Heart left ventricle (tissue), 16 donors: ENCODE data around the gene PHOX2B. TPM values are rescaled to one million over a fixed set of nuclear protein-coding genes. Genes with fewer than 3 reads are reported as not detected.
"Not testable (repeated sequence)": the region's sequence is repeated elsewhere in the genome, so short reads cannot be mapped to it uniquely, and the experiment has no call there.

Experiments
- ATAC-seq, 4 donors: fragments of 200-7000 bp; cut with Tn5 transposase; one replicate each; pipeline ENCODE4 v1.9.1; 2020 to 2022; ENCODE audit warnings: moderate library complexity in 4 of 4, mild to moderate bottlenecking in 3 of 4, moderate number of reproducible peaks in 1 of 4
- DNase-seq, 5 donors: peaks; one replicate each; pipeline ENCODE4 v3.0.0-alpha.2; 2020
- H3K27ac ChIP-seq, 12 donors: fragments of 200-600 bp; sonication (generic) in 4 of 12; one replicate each; pipeline versions ENCODE4 v1.5.0 to v1.8.0; 2016 to 2022; ENCODE audit warnings: mild to moderate bottlenecking in 2 of 12
- H3K27me3 ChIP-seq, 9 donors: fragments of 200-600 bp; sonication (generic) in 2 of 9; one replicate each; pipeline versions ENCODE4 v1.5.1 to v1.8.0; 2016 to 2022; ENCODE audit warnings: mild to moderate bottlenecking in 3 of 9
- H3K36me3 ChIP-seq, 9 donors: fragments of 200-600 bp; sonication (generic) in 2 of 9; one replicate each; pipeline versions ENCODE4 v1.5.0 to v1.8.0; 2018 to 2022; ENCODE audit warnings: mild to moderate bottlenecking in 2 of 9
- H3K4me1 ChIP-seq, 12 donors: fragments of 200-600 bp; sonication (generic) in 4 of 12; one replicate each; pipeline versions ENCODE4 v1.5.0 to v1.8.0; 2016 to 2022; ENCODE audit warnings: mild to moderate bottlenecking in 3 of 12
- H3K4me3 ChIP-seq, 12 donors: fragments of 200-600 bp; sonication (generic) in 4 of 12; one replicate each; pipeline versions ENCODE4 v1.5.0 to v1.8.0; 2017 to 2022; ENCODE audit warnings: mild to moderate bottlenecking in 9 of 12, moderate library complexity in 4 of 12
- H3K9me3 ChIP-seq, 12 donors: fragments of 200-600 bp; sonication (generic) in 4 of 12; one replicate each; pipeline versions ENCODE4 v1.5.0 to v1.8.0; 2016 to 2022; ENCODE audit warnings: mild to moderate bottlenecking in 1 of 12
- CTCF ChIP-seq, 12 donors: fragments of 200-600 bp; sonication (generic) in 4 of 12; IDR thresholded peaks; one replicate each; pipeline versions ENCODE4 v1.5.0 to v1.8.0; 2018 to 2022; ENCODE audit warnings: antibody characterized with exemption in 12 of 12, mild to moderate bottlenecking in 5 of 12
- POLR2A ChIP-seq, 2 donors: fragments of 450-650 bp; IDR thresholded peaks; one replicate each; pipeline ENCODE4 v1.6.1; 2017; ENCODE audit warnings: antibody characterized with exemption in 2 of 2, mild to moderate bottlenecking in 2 of 2, moderate library complexity in 2 of 2
- WGBS, 4 donors: extraction: QIAGEN DNeasy Blood & Tissue Kit in 2 of 4; methylation state at CpG; one replicate each; pipeline versions ENCODE4 v1.1.5 to v1.1.7; 2013 to 2018; 5-methylcytosine and 5-hydroxymethylcytosine counted together
- intact Hi-C, 10 donors: fragments of 100-400 bp; cut with DNase I; formaldehyde crosslinking; loops; one replicate each; pipeline versions ENCODE4 v1.11.1 to v1.14.2; 2022
- polyA plus RNA-seq, 2 donors: library from polyadenylated mRNA; stranded (reverse); fragments of 200-250 nt; gene quantifications; one replicate each; pipeline ENCODE4 v1.2.3, GENCODE V29; 2013
- total RNA-seq, 9 donors: library from RNA; depleted of rRNA in 2 of 9; stranded (reverse); fragments of >200 nt in 2 of 9; fragmentation: NEBNext Ultra II Directional in 3 of 9; extraction: Animal tissue kit (Norgen Biotek cat#: 25700) in 3 of 9; gene quantifications; one replicate each; pipeline versions ENCODE4 v1.1.0 to v1.2.4, GENCODE V29; 2016 to 2023
- donor health status: ischemic (EF 13 %, LVEDD 7.1; RV severe dilation, severe dysfunction).
- donor health status: healthy with polysubstance abuse.
- donor health status: DM: no; HTN: yes; CAD: no.
- donor health status: DM: no; HTN: no; CAD: no.
- donor health status: ischemic (EF 25% LVEDD 6.9; RV normal size, moderate dysfunction).
- donor health status: ischemic (EF 25% LVEDD 5.7; RV mildly dilated, moderate dysfunction).
- donor health status: healthy.
- donor health status: DM: yes; HTN: yes; CAD: no.
- donor health status: ischemic (EF 35%, LVEDD 5.7; RV mildly dilated, moderate dysfunction).
- donor health status: nonischemic (EF 11% LVEDD 7.7; RV severe dilation, severe dysfunction).
- donor health status: DM: yes; HTN: yes; CAD: no.
- donor health status: PGD.
- donor health status: ischemic (EF 29% LVEDD 5.4; RV normal size, mild dysfunction).
- donor health status: nonischemic (EF 23%, LVEDD 6.1; RV moderate dilation, normal function).

The PHOX2B gene
- total and polyA plus RNA-seq, 11 donors: not detected

GRCh38 chr4:41746025-41746439, 2.5 kb downstream of the PHOX2B start:
- H3K36me3 ChIP-seq: no peaks in the 10 kb centered on the region
- WGBS, 4 donors: 2 to 8% (median 3%) methylated on average over 20 to 36 of the region's 36 CpGs
- ATAC-seq: no peak
- H3K27me3 ChIP-seq: peaks cover 45 to 99% (median 82%) of the 10 kb centered on the region in 9 donors
- no peak for DNase-seq
- H3K4me3 ChIP-seq: peak overlapping the region in 2 of 12 donors; percentile 3 to 4
- peaks cover 0 to 3% (median 0%) of the 10 kb centered on the region in 12 donors for H3K9me3 ChIP-seq
- TF ChIP-seq POLR2A (IDR thresholded peaks at IDR 0.05) (no peak), CTCF (IDR thresholded peaks at IDR 0.05) (no peak)
- H3K27ac ChIP-seq: no peak overlapping the region
- H3K4me1 ChIP-seq: peaks cover 0 to 25% (median 0%) of the 10 kb centered on the region in 12 donors
- intact Hi-C loops: no loop called here

GRCh38 chr4:41745292-41746024, 3.1 kb downstream of the PHOX2B start:
- WGBS, 4 donors: 4 to 6% (median 5%) methylated on average over 27 to 54 of the region's 54 CpGs
- no peaks in the 10 kb centered on the region for H3K36me3 ChIP-seq
- no peak for ATAC-seq
- H3K27me3 ChIP-seq: peaks cover 42 to 99% (median 76%) of the 10 kb centered on the region in 9 donors
- DNase-seq: no peak
- H3K4me1 ChIP-seq: peaks cover 0 to 24% (median 0%) of the 10 kb centered on the region in 12 donors
- TF ChIP-seq POLR2A (IDR thresholded peaks at IDR 0.05) (no peak), CTCF (IDR thresholded peaks at IDR 0.05) (no peak)
- H3K4me3 ChIP-seq: no peak overlapping the region
- intact Hi-C loops: no loop called here
- H3K9me3 ChIP-seq: peaks cover 0 to 3% (median 0%) of the 10 kb centered on the region in 12 donors
- H3K27ac ChIP-seq: no peak overlapping the region

- no peak overlapping the region for H3K4me3 ChIP-seq
- ATAC-seq: no peak
- peaks cover 0 to 24% (median 0%) of the 10 kb centered on the region in 12 donors for H3K4me1 ChIP-seq
- no peaks in the 10 kb centered on the region for H3K36me3 ChIP-seq
- no peak overlapping the region for H3K27ac ChIP-seq
- DNase-seq: no peak
- peaks cover 42 to 99% (median 70%) of the 10 kb centered on the region in 9 donors for H3K27me3 ChIP-seq
- H3K9me3 ChIP-seq: peaks cover 0 to 3% (median 0%) of the 10 kb centered on the region in 12 donors
- TF ChIP-seq CTCF (IDR thresholded peaks at IDR 0.05): no peak
- no peak for TF ChIP-seq POLR2A (IDR thresholded peaks at IDR 0.05)
- WGBS, 4 donors: 6 to 8% (median 8%) methylated on average over 33 of the region's 33 CpGs
- intact Hi-C loops: no loop called here
Observed at GRCh38 chr4:41744572-41745291, 3.8 kb downstream of the PHOX2B start.

- Histone ChIP-seq H3K27me3 (peaks cover 18 to 87% (median 51%) of the 10 kb centered on the region in 9 donors), H3K4me1 (peaks cover 0 to 15% (median 0%) of the 10 kb centered on the region in 12 donors), H3K36me3 (no peaks in the 10 kb centered on the region), H3K9me3 (peaks cover 0 to 3% (median 0%) of the 10 kb centered on the region in 12 donors), H3K4me3 (no peak overlapping the region), H3K27ac (no peak overlapping the region)
- 55 to 63% (median 59%) methylated on average over 2 of the region's 2 CpGs for WGBS, 4 donors
- ATAC-seq (no peak), DNase-seq (no peak)
- intact Hi-C loops: no loop called here
- no peak for TF ChIP-seq POLR2A (IDR thresholded peaks at IDR 0.05)
- no peak for TF ChIP-seq CTCF (IDR thresholded peaks at IDR 0.05)
Observed at GRCh38 chr4:41741354-41741753, 7.2 kb downstream of the PHOX2B start.

GRCh38 chr4:41737491-41737890, 11.0 kb downstream of the PHOX2B start:
- H3K36me3 ChIP-seq, H3K4me3 ChIP-seq, H3K4me1 ChIP-seq, ATAC-seq, H3K9me3 ChIP-seq, intact Hi-C loops, H3K27ac ChIP-seq, DNase-seq: not testable (repeated sequence)
- 58 to 74% (median 71%) methylated on average over 8 of the region's 8 CpGs for WGBS, 4 donors
- peaks cover 0 to 81% (median 18%) of the 10 kb centered on the region in 9 donors for H3K27me3 ChIP-seq
